Activated B cell treated with CpG ODN at 0.5 μM for 24 hours (primary cell): ENCODE measurements around the gene NAALADL2. TPM values are rescaled to one million over a fixed set of nuclear protein-coding genes. Genes with fewer than 3 reads are reported as not detected.

Source experiments
- ATAC-seq: fragments of 200-7000 bp; cut with Tn5 transposase; one replicate; pipeline ENCODE4 v1.10.0; 2021; ENCODE audit warnings: low read depth, mild to moderate bottlenecking, moderate library complexity
- CTCF ChIA-PET: fragments of 350-600 bp; sonication (Branson Sonifier 250); formaldehyde crosslinking; loops from one replicate; lab custom pipeline; 2021; ENCODE audit warnings: antibody characterized with exemption; lab: Charles Lee
- POLR2A ChIA-PET: fragments of 350-600 bp; sonication (Branson Sonifier 250); formaldehyde crosslinking; loops from one replicate; lab custom pipeline; 2021; ENCODE audit warnings: antibody characterized with exemption; lab: Charles Lee
- DNase-seq: peaks from one replicate; pipeline ENCODE4 v3.0.0; 2022
- H3K27ac Mint-ChIP-seq: one replicate; pipeline ENCODE4 v1.8.0; 2020; ENCODE audit warnings: mixed read lengths
- H3K27me3 Mint-ChIP-seq: one replicate; pipeline ENCODE4 v1.8.0; 2021; ENCODE audit warnings: mixed read lengths
- H3K36me3 Mint-ChIP-seq: one replicate; pipeline ENCODE4 v1.8.0; 2021; ENCODE audit warnings: low read depth, mixed read lengths
- H3K4me1 Mint-ChIP-seq: one replicate; pipeline ENCODE4 v1.8.0; 2021; ENCODE audit warnings: mixed read lengths
- H3K4me3 Mint-ChIP-seq: one replicate; pipeline ENCODE4 v1.8.0; 2020; ENCODE audit warnings: mild to moderate bottlenecking, mixed read lengths
- H3K9me3 Mint-ChIP-seq: one replicate; pipeline ENCODE4 v1.8.0; 2020; ENCODE audit warnings: mixed read lengths
- intact Hi-C: fragments of 100-400 bp; cut with micrococcal nuclease; formaldehyde crosslinking; loops from one replicate; pipeline ENCODE4 v1.15.1; 2024
- total RNA-seq: library from RNA; stranded (reverse); gene quantifications from 2 replicates; pipeline ENCODE4 v1.2.3, GENCODE V29; 2022
- TF ChIP-seq, protein P1 (sequence below): fragments of 200-600 bp; IDR thresholded peaks from one replicate; pipeline ENCODE4 v1.8.0; 2022; ENCODE audit warnings: antibody characterized with exemption, mild to moderate bottlenecking

Gene NAALADL2
- total RNA-seq, 1 donor from 2014 or later: not detected

DNA sequence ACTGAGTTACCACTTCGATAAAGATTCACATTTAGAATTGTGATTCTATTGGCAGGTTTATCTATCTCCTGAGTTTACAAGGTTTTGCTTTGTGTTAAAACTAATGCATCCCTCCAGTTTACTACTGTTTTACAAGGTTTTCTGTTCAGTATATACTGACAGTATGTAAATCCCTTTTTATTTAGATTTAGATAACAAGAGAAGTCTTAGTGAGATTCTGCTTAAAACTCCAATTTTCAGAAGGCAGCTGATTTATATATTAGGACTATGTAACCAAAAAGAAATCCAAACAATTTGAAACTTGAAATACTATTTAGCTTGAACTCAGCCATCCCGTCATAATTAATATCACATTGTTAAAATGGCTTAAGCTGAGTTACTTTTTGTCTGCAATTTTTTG, 619.2 kb downstream of the NAALADL2 start:
- ATAC-seq (no peak), DNase-seq (no peak)
- intact Hi-C loops: no loop called here
- TF ChIP-seq, protein P1, sequence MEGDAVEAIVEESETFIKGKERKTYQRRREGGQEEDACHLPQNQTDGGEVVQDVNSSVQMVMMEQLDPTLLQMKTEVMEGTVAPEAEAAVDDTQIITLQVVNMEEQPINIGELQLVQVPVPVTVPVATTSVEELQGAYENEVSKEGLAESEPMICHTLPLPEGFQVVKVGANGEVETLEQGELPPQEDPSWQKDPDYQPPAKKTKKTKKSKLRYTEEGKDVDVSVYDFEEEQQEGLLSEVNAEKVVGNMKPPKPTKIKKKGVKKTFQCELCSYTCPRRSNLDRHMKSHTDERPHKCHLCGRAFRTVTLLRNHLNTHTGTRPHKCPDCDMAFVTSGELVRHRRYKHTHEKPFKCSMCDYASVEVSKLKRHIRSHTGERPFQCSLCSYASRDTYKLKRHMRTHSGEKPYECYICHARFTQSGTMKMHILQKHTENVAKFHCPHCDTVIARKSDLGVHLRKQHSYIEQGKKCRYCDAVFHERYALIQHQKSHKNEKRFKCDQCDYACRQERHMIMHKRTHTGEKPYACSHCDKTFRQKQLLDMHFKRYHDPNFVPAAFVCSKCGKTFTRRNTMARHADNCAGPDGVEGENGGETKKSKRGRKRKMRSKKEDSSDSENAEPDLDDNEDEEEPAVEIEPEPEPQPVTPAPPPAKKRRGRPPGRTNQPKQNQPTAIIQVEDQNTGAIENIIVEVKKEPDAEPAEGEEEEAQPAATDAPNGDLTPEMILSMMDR: no peak
- CTCF ChIA-PET: no interaction called here
- H3K36me3 Mint-ChIP-seq: no peaks in the 10 kb centered on the region
- H3K27ac Mint-ChIP-seq: no peak overlapping the region
- POLR2A ChIA-PET: no interaction called here
- H3K27me3 Mint-ChIP-seq: no peaks in the 10 kb centered on the region
- no peaks in the 10 kb centered on the region for H3K4me1 Mint-ChIP-seq
- no peak overlapping the region for H3K4me3 Mint-ChIP-seq
- H3K9me3 Mint-ChIP-seq: no peaks in the 10 kb centered on the region

DNA sequence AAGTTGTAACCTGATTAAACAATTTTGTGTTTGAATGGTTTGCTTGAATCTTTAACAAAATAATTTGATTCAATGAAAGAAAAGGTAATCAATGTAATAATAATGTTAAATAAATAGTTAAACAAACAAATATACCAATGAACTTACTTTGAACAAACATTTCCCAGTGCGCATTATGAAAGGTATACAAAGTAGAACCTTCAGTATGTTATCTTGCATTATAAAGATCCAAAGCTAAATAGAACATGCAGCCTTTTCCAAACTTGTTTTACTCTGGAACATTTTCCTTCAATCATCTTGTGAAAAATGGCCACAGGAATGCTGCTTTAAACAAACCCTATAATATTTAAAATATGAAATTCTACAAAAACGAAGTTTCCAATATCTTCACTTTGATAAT, 620.0 kb downstream of the NAALADL2 start:
- no peak for ATAC-seq
- ChIA-PET CTCF (no interaction called here), POLR2A (no interaction called here)
- no peaks in the 10 kb centered on the region for H3K4me1 Mint-ChIP-seq
- intact Hi-C loops: no loop called here
- H3K4me3 Mint-ChIP-seq: no peak overlapping the region
- H3K27ac Mint-ChIP-seq: no peak overlapping the region
- no peaks in the 10 kb centered on the region for H3K9me3 Mint-ChIP-seq
- no peaks in the 10 kb centered on the region for H3K27me3 Mint-ChIP-seq
- no peak for DNase-seq
- TF ChIP-seq, protein P1: no peak
- H3K36me3 Mint-ChIP-seq: no peaks in the 10 kb centered on the region

DNA sequence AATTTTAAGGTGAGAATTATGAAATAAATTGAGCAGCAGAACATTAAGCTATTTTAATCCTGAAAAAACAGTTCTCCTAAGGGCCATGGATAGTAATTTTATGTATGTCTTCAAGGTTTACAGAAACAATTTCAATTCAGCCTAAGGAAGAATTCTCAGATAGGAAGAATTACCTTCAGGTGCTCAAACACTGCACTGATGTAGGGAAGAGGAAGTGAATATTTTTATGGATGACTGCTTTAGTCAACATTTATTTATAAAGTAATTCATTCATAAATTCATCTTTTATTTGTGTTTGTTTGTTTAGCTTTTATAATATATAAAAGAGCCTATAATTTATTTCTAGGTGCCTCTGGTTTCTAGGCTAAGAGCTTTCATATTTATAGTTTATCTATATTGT, 620.7 kb downstream of the NAALADL2 start:
- Mint-ChIP-seq H3K27me3 (no peaks in the 10 kb centered on the region), H3K4me1 (no peaks in the 10 kb centered on the region), H3K9me3 (no peaks in the 10 kb centered on the region), H3K27ac (no peak overlapping the region), H3K4me3 (no peak overlapping the region), H3K36me3 (no peaks in the 10 kb centered on the region)
- POLR2A ChIA-PET: no interaction called here
- CTCF ChIA-PET: no interaction called here
- TF ChIP-seq, protein P1: no peak
- intact Hi-C loops: no loop called here
- DNase-seq (no peak), ATAC-seq (no peak)

DNA sequence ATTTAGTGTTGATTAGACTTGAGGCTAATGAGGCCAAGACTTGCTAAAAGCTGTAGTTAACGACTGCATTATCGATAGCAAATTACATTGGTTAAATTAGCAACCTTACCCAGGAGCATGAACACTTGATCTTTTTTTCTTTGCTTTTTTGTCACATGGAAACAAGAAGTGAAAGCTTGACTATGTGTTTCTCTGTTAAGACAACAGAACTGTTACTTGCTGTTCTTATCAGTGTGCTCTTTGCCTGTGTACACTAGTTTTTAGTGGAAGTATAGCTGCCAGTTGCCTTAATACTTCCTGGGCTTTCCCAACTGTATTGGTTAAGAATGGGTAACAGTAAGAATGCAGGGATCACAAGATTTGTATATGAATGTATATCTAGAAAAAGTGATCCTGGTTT, 625.5 kb downstream of the NAALADL2 start:
- TF ChIP-seq, protein P1: no peak
- H3K4me3 Mint-ChIP-seq: no peak overlapping the region
- no peaks in the 10 kb centered on the region for H3K36me3 Mint-ChIP-seq
- no peak overlapping the region for H3K27ac Mint-ChIP-seq
- no peaks in the 10 kb centered on the region for H3K4me1 Mint-ChIP-seq
- ChIA-PET CTCF (no interaction called here), POLR2A (no interaction called here)
- ATAC-seq: no peak
- H3K27me3 Mint-ChIP-seq: no peaks in the 10 kb centered on the region
- H3K9me3 Mint-ChIP-seq: no peaks in the 10 kb centered on the region
- intact Hi-C loops: no loop called here
- no peak for DNase-seq

DNA sequence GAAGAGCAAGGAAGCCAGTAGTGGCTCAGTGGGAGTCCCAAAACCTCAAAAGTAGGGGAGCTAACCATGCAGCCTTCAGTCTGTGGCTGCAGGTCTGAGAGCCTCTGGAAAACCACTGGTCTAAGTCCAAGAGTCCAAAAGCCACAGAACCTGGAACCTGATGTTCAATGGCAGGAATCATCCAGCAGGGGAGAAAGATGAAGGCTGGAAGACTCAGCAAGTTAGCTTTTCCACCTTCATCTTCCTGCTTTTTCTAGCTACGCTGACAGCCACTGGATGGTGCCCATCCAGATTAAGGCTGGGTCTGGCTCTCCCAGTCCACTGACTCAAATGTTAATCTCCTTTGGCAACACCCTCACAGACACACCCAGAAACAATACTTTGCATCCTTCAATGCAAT, 626.3 kb downstream of the NAALADL2 start:
- DNase-seq (no peak), ATAC-seq (no peak)
- intact Hi-C loops: no loop called here
- H3K27me3 Mint-ChIP-seq: no peaks in the 10 kb centered on the region
- no peak overlapping the region for H3K27ac Mint-ChIP-seq
- CTCF ChIA-PET: no interaction called here
- no peaks in the 10 kb centered on the region for H3K4me1 Mint-ChIP-seq
- no peaks in the 10 kb centered on the region for H3K9me3 Mint-ChIP-seq
- TF ChIP-seq, protein P1: no peak
- no peaks in the 10 kb centered on the region for H3K36me3 Mint-ChIP-seq
- POLR2A ChIA-PET: no interaction called here
- H3K4me3 Mint-ChIP-seq: no peak overlapping the region
